CD4-positive, CD25-positive, alpha-beta regulatory T cell (primary cell): ENCODE results near the gene ADAM8. TPM values are rescaled to one million over a fixed set of nuclear protein-coding genes. Genes with fewer than 3 reads are reported as not detected.

Source experiments
- ATAC-seq, 2 donors: fragments of 150-1000 bp; cut with Tn5 transposase; one replicate each; pipeline ENCODE4 v1.10.0; 2021; ENCODE audit warnings: low read depth in 2 of 2, moderate number of reproducible peaks in 2 of 2, moderate library complexity in 1 of 2
- DNase-seq, 3 donors: peaks; one replicate each; pipeline versions ENCODE4 v3.0.0 to v3.0.0-alpha.2; 2012 to 2022; ENCODE audit warnings: mixed read lengths in 1 of 3
- H3K27ac ChIP-seq: one replicate; pipeline ENCODE4 v1.7.0; 2013; ENCODE audit warnings: mild to moderate bottlenecking, low read length; ENCODE audit not compliant: insufficient read depth, poor library complexity, severe bottlenecking
- H3K27me3 ChIP-seq: one replicate; pipeline ENCODE4 v1.7.0; 2013; ENCODE audit warnings: low read length; ENCODE audit not compliant: control insufficient read depth, insufficient read depth
- H3K36me3 ChIP-seq: one replicate; pipeline ENCODE4 v1.7.0; 2013; ENCODE audit warnings: mild to moderate bottlenecking, low read length, moderate library complexity; ENCODE audit not compliant: control insufficient read depth, insufficient read depth
- H3K4me1 ChIP-seq: 2 replicates; pipeline ENCODE4 v1.7.0; 2013; ENCODE audit warnings: mild to moderate bottlenecking, low read length; ENCODE audit not compliant: insufficient read depth, control insufficient read depth, poor library complexity, severe bottlenecking
- H3K4me3 ChIP-seq: one replicate; pipeline ENCODE4 v1.7.0; 2013; ENCODE audit warnings: low read depth, mild to moderate bottlenecking, low read length, moderate library complexity
- H3K9me3 ChIP-seq, 2 experiments: 1 replicate in 1 of 2; 2 replicates in 1 of 2; pipeline ENCODE4 v1.7.0; 2013; ENCODE audit warnings: low read length in 2 of 2, mild to moderate bottlenecking in 1 of 2, moderate library complexity in 1 of 2; ENCODE audit not compliant: control insufficient read depth in 2 of 2
- H3K27ac Mint-ChIP-seq, 3 donors: one replicate each; pipeline ENCODE4 v1.8.0; 2020 to 2022; ENCODE audit warnings: mild to moderate bottlenecking in 3 of 3, mixed read lengths in 3 of 3, moderate library complexity in 2 of 3
- H3K27me3 Mint-ChIP-seq: one replicate; pipeline ENCODE4 v1.8.0; 2022; ENCODE audit warnings: mild to moderate bottlenecking, mixed read lengths
- H3K36me3 Mint-ChIP-seq: one replicate; pipeline ENCODE4 v1.8.0; 2020; ENCODE audit warnings: mixed read lengths
- H3K4me1 Mint-ChIP-seq, 4 donors: one replicate each; pipeline ENCODE4 v1.8.0; 2020 to 2022; ENCODE audit warnings: mixed read lengths in 4 of 4, mild to moderate bottlenecking in 1 of 4
- H3K4me3 Mint-ChIP-seq, 4 donors: one replicate each; pipeline ENCODE4 v1.8.0; 2020 to 2022; ENCODE audit warnings: mild to moderate bottlenecking in 4 of 4, mixed read lengths in 4 of 4, moderate library complexity in 3 of 4
- H3K9me3 Mint-ChIP-seq, 7 donors: one replicate each; pipeline ENCODE4 v1.8.0; 2020 to 2022; ENCODE audit warnings: mixed read lengths in 7 of 7, mild to moderate bottlenecking in 3 of 7, moderate library complexity in 2 of 7
- polyA plus RNA-seq, 4 donors: library from polyadenylated mRNA; unstranded; fragments of 300-500 nt; fragmentation: Illumina TruSeq; gene quantifications; one replicate each; pipeline ENCODE4 v1.2.3, GENCODE V29; 2021
- total RNA-seq: library from RNA; stranded (reverse); gene quantifications from one replicate; pipeline ENCODE4 v1.2.3, GENCODE V29; 2022

Gene ADAM8
- total and polyA plus RNA-seq, 5 donors from 2014 or later, result 33.4 to 148 (median 54.3) TPM

DNA sequence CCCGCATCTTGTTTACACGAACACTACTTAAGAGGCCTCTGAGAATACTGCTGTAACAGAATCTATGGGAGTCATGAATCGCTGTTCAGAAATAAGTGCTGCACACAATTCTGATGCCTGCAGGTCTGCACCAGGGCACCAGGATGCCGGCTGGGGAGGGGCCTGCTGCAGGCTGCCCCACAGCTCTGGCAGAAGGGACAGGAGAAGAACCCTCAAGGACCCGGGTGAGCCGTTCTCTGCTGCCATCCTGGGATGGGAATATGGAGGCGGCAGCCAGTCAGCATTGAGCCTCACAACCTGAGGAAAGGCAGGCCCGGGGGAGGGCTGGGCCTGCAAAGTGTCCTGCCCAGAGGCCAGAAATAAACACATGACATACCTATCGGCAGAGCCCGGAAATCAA, 20.8 kb upstream of the ADAM8 start:
- Mint-ChIP-seq H3K9me3 (no peaks in the 10 kb centered on the region), H3K36me3 (peaks cover 43% of the 10 kb centered on the region), H3K27ac (no peak overlapping the region), H3K4me1 (peaks cover 0 to 4% (median 0%) of the 10 kb centered on the region in 4 donors), H3K4me3 (no peak overlapping the region), H3K27me3 (no peaks in the 10 kb centered on the region)
- Histone ChIP-seq H3K9me3 (no peaks in the 10 kb centered on the region), H3K4me1 (no peaks in the 10 kb centered on the region), H3K4me3 (no peak overlapping the region), H3K36me3 (peaks cover 80% of the 10 kb centered on the region), H3K27ac (no peak overlapping the region), H3K27me3 (no peaks in the 10 kb centered on the region)
- no peak for DNase-seq
- ATAC-seq, result no peak

DNA sequence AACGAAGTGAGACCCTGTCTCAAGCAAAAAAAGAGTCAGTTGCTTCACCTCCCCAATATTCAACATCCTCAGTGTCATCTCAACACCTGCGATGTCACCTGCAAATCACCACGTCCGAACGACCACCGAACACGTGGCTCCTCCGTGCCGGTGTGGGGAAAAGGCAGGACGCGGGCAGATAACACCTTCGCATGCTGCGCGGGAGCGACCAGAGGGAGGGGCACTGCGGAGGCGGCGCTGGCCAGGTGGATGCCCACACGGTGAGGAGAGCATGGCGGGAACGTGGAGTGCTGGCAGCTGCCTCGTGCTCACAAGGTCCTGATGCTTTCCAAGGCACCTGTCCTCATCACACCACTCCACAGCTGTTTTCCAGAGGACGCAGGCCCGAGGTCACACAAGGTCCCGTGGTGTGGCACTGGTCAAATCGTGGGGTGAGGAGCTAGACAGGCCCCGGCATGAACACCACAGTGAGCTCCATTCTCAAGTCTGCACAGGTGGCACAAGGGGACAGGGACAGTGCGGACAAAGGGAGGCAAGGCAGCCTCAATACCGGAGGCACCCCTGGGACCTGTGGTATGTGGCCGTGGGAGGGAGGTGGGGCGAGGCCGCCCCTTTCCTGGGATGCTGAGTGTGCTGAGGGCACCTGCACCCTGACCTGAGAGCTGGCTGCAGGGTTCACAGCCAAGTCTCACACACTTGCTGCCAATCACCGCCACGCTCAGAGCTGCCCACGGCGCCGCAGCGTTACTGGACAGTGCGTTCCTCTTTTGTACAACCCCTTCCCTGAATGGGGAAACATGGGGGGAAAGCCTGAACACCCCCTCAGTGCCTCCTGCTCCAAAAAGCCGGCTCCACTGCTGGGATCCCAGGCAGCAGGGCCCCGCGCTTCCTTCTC, 19.0 kb upstream of the ADAM8 start:
- H3K36me3 Mint-ChIP-seq, result peaks cover 41% of the 10 kb centered on the region
- Histone ChIP-seq H3K27me3 (no peaks in the 10 kb centered on the region), H3K4me1 (no peaks in the 10 kb centered on the region), H3K4me3 (no peak overlapping the region), H3K36me3 (peaks cover 78% of the 10 kb centered on the region), H3K9me3 (no peaks in the 10 kb centered on the region), H3K27ac (no peak overlapping the region)
- ATAC-seq, result no peak
- H3K4me1 Mint-ChIP-seq, result peaks cover 0 to 2% (median 0%) of the 10 kb centered on the region in 4 donors
- no peak overlapping the region for H3K4me3 Mint-ChIP-seq
- H3K27me3 Mint-ChIP-seq, result no peaks in the 10 kb centered on the region
- DNase-seq, result no peak
- H3K9me3 Mint-ChIP-seq, result no peaks in the 10 kb centered on the region
- H3K27ac Mint-ChIP-seq, result no peak overlapping the region

DNA sequence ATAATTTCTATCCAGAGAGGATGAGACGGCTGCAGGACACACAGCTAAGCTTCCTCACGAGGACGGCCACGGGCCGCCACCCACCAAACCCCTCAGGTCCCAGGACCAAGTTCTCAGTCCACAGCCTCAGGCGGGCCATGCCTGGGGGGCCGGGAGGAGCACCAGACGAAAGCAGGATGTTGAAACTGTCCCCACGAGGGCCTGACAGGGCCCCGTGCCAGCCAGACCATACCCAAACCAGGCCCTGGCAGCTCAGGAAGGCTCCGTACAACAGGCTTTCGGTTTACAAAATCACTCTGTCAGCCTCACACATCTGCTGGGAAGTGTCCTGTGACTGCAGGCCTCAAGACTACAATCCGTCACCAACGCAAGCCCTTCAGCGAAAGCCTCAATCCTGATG, 17.5 kb upstream of the ADAM8 start:
- Mint-ChIP-seq H3K36me3 (peaks cover 35% of the 10 kb centered on the region), H3K27ac (no peak overlapping the region), H3K4me1 (no peaks in the 10 kb centered on the region), H3K9me3 (no peaks in the 10 kb centered on the region), H3K4me3 (no peak overlapping the region), H3K27me3 (no peaks in the 10 kb centered on the region)
- Histone ChIP-seq H3K36me3 (peaks cover 75% of the 10 kb centered on the region), H3K27ac (no peak overlapping the region), H3K9me3 (no peaks in the 10 kb centered on the region), H3K4me1 (no peaks in the 10 kb centered on the region), H3K27me3 (no peaks in the 10 kb centered on the region), H3K4me3 (no peak overlapping the region)
- DNase-seq, result no peak
- no peak for ATAC-seq

DNA sequence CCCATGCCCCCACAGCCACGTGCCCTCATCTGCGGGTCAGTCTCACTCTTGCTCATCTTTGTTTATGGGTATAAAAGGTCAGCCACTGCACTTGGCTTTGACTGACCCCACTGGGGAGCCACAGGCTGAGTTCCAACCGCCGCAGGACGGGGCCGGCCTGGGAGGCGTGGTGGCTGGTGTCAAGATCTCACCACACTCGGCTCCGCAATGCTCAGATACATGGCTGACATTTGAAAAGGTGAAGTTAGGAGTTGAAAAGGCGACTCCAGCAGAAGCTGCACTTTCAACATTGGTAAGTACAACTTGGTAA, 17.1 kb upstream of the ADAM8 start:
- no peaks in the 10 kb centered on the region for H3K9me3 Mint-ChIP-seq
- H3K4me1 Mint-ChIP-seq, result peaks cover 0 to under 1% (median 0%) of the 10 kb centered on the region in 4 donors
- Histone ChIP-seq H3K27ac (no peak overlapping the region), H3K9me3 (no peaks in the 10 kb centered on the region), H3K4me1 (no peaks in the 10 kb centered on the region), H3K27me3 (no peaks in the 10 kb centered on the region), H3K36me3 (peaks cover 75% of the 10 kb centered on the region), H3K4me3 (no peak overlapping the region)
- no peaks in the 10 kb centered on the region for H3K27me3 Mint-ChIP-seq
- no peak for ATAC-seq
- no peak overlapping the region for H3K4me3 Mint-ChIP-seq
- H3K27ac Mint-ChIP-seq, result peak overlapping the region in 1 of 3 donors; percentile 20
- DNase-seq, result no peak
- H3K36me3 Mint-ChIP-seq, result peaks cover 37% of the 10 kb centered on the region

DNA sequence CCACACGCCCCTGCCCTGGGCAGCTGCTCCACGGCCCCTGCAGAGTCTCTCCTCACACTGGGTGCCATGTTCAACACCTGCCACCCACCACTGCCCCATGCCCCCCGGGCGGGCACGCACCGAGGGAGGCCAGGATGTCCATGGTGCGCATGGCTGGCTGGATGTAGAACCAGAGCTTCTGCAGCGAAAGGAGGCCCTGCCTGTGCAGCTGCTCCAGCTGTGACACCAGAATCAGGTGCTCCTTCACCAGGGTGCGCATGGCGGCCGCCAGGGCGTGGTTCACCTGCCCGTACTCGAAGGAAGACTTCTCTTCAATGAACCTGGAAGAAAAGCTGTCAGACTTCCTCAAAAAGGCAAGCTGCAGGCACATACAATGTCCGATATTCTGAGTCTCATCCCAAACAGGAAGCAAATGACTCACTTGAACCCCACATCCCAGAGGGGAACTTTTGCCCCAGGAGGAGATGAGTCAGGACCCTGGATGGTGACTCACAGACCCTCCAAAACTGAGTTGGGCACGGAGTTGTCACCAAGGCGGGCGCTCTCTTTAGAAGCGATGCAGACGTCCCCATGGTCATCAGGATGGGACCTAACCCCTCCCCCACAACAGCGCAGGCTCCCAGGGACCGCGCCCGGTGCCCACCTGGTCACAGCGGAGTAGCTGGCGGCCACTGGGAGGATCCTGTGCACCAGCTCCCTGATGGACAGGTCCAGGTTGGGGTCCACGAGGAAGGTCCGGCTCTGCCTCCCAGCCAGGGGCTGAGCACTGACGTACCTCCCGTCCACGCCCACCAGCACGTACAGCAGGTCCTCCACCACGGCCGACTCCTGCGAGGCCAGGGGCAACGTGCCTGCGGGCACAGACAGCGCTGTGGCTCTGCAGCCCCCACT, 16.5 kb upstream of the ADAM8 start:
- peaks cover 74% of the 10 kb centered on the region for H3K36me3 ChIP-seq
- ATAC-seq, result peak in 1 of 2 donors; percentile 38
- H3K27me3 ChIP-seq, result no peaks in the 10 kb centered on the region
- H3K4me3 ChIP-seq, result no peak overlapping the region
- Mint-ChIP-seq H3K4me1 (peaks cover 0 to 2% (median 0%) of the 10 kb centered on the region in 4 donors), H3K9me3 (no peaks in the 10 kb centered on the region), H3K36me3 (peaks cover 34% of the 10 kb centered on the region), H3K4me3 (no peak overlapping the region), H3K27ac (no peak overlapping the region), H3K27me3 (no peaks in the 10 kb centered on the region)
- DNase-seq, result no peak
- no peaks in the 10 kb centered on the region for H3K4me1 ChIP-seq
- H3K9me3 ChIP-seq, result no peaks in the 10 kb centered on the region
- H3K27ac ChIP-seq, result no peak overlapping the region

- ATAC-seq (no peak), DNase-seq (no peak)
- Mint-ChIP-seq H3K27ac (no peak overlapping the region), H3K4me1 (peaks cover 0 to 4% (median 0%) of the 10 kb centered on the region in 4 donors), H3K4me3 (no peak overlapping the region), H3K9me3 (no peaks in the 10 kb centered on the region), H3K36me3 (peaks cover 42% of the 10 kb centered on the region), H3K27me3 (no peaks in the 10 kb centered on the region)
- H3K27me3 ChIP-seq, result no peaks in the 10 kb centered on the region
- H3K4me3 ChIP-seq, result no peak overlapping the region
- H3K27ac ChIP-seq, result no peak overlapping the region
- H3K36me3 ChIP-seq, result peaks cover 73% of the 10 kb centered on the region
- no peaks in the 10 kb centered on the region for H3K4me1 ChIP-seq
- H3K9me3 ChIP-seq, result no peaks in the 10 kb centered on the region
These were observed 13.1 kb upstream of the ADAM8 start for GRCh38 chr10:133289761-133290160.

- ATAC-seq (no peak), DNase-seq (no peak)
- peaks cover 75% of the 10 kb centered on the region for H3K36me3 ChIP-seq
- H3K27ac ChIP-seq, result no peak overlapping the region
- H3K4me3 Mint-ChIP-seq, result no peak overlapping the region
- peaks cover 44% of the 10 kb centered on the region for H3K36me3 Mint-ChIP-seq
- no peaks in the 10 kb centered on the region for H3K9me3 ChIP-seq
- H3K27ac Mint-ChIP-seq, result no peak overlapping the region
- H3K27me3 Mint-ChIP-seq, result no peaks in the 10 kb centered on the region
- H3K27me3 ChIP-seq, result no peaks in the 10 kb centered on the region
- H3K4me3 ChIP-seq, result no peak overlapping the region
- H3K4me1 Mint-ChIP-seq, result peaks cover 0 to 4% (median 0%) of the 10 kb centered on the region in 4 donors
- no peaks in the 10 kb centered on the region for H3K9me3 Mint-ChIP-seq
- no peaks in the 10 kb centered on the region for H3K4me1 ChIP-seq
These were observed 11.3 kb upstream of the ADAM8 start for GRCh38 chr10:133287832-133288500.
